ENCODE measurements around the gene ATXN7L2. TPM values are rescaled to one million over a fixed set of nuclear protein-coding genes. Genes with fewer than 3 reads are reported as not detected.

The ATXN7L2 gene
- polyA plus RNA-seq, 2 of the 4 experiments (the other 2 are of a cell fraction), result 0.97 to 2.2 TPM

GRCh38 chr1:109468903-109469302 lies 14.8 kb upstream of the ATXN7L2 start:
- no peak for ATAC-seq
- no peak for TF ChIP-seq ESRRA (IDR thresholded peaks at IDR 0.05; ENCODE audit: borderline replicate concordance, low read length)
- TF ChIP-seq RFX5 (IDR thresholded peaks at IDR 0.05), result no peak
- no peak for TF ChIP-seq ZSCAN20 (CRISPR knock-in tag; IDR thresholded peaks at IDR 0.05)
- TF ChIP-seq POLR2A (IDR thresholded peaks at IDR 0.05; ENCODE audit: low read length), result no peak
- no peak for TF ChIP-seq HOXA7 (CRISPR knock-in tag; IDR thresholded peaks at IDR 0.05)
- no peak for TF ChIP-seq RAD21 (conservative IDR thresholded peaks at IDR 0.05 in 1 of 2, IDR thresholded peaks at IDR 0.05 in 1 of 2)
- TF ChIP-seq TP53 (CRISPR knock-in tag; IDR thresholded peaks at IDR 0.05), result no peak
- TF ChIP-seq, protein P1, sequence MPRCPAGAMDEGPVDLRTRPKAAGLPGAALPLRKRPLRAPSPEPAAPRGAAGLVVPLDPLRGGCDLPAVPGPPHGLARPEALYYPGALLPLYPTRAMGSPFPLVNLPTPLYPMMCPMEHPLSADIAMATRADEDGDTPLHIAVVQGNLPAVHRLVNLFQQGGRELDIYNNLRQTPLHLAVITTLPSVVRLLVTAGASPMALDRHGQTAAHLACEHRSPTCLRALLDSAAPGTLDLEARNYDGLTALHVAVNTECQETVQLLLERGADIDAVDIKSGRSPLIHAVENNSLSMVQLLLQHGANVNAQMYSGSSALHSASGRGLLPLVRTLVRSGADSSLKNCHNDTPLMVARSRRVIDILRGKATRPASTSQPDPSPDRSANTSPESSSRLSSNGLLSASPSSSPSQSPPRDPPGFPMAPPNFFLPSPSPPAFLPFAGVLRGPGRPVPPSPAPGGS (IDR thresholded peaks at IDR 0.05), result no peak
- TF ChIP-seq PHF8 (IDR thresholded peaks at IDR 0.05; ENCODE audit: borderline replicate concordance, low read depth), result no peak
- TF ChIP-seq, protein P2, sequence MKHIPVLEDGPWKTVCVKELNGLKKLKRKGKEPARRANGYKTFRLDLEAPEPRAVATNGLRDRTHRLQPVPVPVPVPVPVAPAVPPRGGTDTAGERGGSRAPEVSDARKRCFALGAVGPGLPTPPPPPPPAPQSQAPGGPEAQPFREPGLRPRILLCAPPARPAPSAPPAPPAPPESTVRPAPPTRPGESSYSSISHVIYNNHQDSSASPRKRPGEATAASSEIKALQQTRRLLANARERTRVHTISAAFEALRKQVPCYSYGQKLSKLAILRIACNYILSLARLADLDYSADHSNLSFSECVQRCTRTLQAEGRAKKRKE (CRISPR knock-in tag; IDR thresholded peaks at IDR 0.05; ENCODE audit: low read depth), result no peak
- no peak for TF ChIP-seq CBX2 (IDR thresholded peaks at IDR 0.05; ENCODE audit: borderline replicate concordance, low read depth)
- TF ChIP-seq CTCF (IDR thresholded peaks at IDR 0.05), result no peak
- TF ChIP-seq CHD4 (IDR thresholded peaks at IDR 0.05; ENCODE audit: borderline replicate concordance), result no peak
- TF ChIP-seq, protein P3, sequence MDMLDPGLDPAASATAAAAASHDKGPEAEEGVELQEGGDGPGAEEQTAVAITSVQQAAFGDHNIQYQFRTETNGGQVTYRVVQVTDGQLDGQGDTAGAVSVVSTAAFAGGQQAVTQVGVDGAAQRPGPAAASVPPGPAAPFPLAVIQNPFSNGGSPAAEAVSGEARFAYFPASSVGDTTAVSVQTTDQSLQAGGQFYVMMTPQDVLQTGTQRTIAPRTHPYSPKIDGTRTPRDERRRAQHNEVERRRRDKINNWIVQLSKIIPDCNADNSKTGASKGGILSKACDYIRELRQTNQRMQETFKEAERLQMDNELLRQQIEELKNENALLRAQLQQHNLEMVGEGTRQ (IDR thresholded peaks at IDR 0.05), result no peak
- no peak for TF ChIP-seq HDAC2 (IDR thresholded peaks at IDR 0.05)
- no peak for TF ChIP-seq ELK1 (IDR thresholded peaks at IDR 0.05; ENCODE audit: low read depth, low read length)
- no peak for TF ChIP-seq CHD2 (IDR thresholded peaks at IDR 0.05; ENCODE audit: low read length, partially characterized antibody)
- TF ChIP-seq HMGXB4 (CRISPR knock-in tag; IDR thresholded peaks at IDR 0.05; ENCODE audit: borderline replicate concordance), result no peak
- CTCF ChIA-PET, result interaction anchor here (0.7 to 1.7 kb wide), 3 partner anchors 63 to 557 kb away, joined by 3 to 5 read pairs (median 4); no protein-coding TSS in a partner anchor
- Histone ChIP-seq H3K27ac (no peak overlapping the region), H3K4me3 (no peak overlapping the region), H3K4me1 (no peaks in the 10 kb centered on the region), H3K9me3 (no peaks in the 10 kb centered on the region), H3K4me2 (no peak overlapping the region)
- WGBS (ENCODE audit: missing lambda C conversion rate), result 14% methylated on average over 2 of the region's 2 CpGs
- POLR2A ChIA-PET, result interaction anchor here (0.6 to 1.2 kb wide), 2 partner anchors 15 to 378 kb away, joined by 3 to 6 read pairs; partner anchors contain the start of gene ATXN7L2
- no peak for DNase-seq (ENCODE audit: low read depth in 1 of 2, low spot score in 1 of 2)
- FAIRE-seq, result no peak

GRCh38 chr1:109470245-109470644 lies 13.5 kb upstream of the ATXN7L2 start:
- Histone ChIP-seq H3K27ac (no peak overlapping the region), H3K4me3 (no peak overlapping the region), H3K4me2 (no peak overlapping the region), H3K4me1 (no peaks in the 10 kb centered on the region), H3K9me3 (no peaks in the 10 kb centered on the region)
- FAIRE-seq (no peak), ATAC-seq (no peak), DNase-seq (ENCODE audit: low read depth in 1 of 2, low spot score in 1 of 2) (no peak)
- TF ChIP-seq NFE2L2 (conservative IDR thresholded peaks at IDR 0.05; ENCODE audit: low read length), result no peak
- no peak for TF ChIP-seq CBX2 (IDR thresholded peaks at IDR 0.05; ENCODE audit: borderline replicate concordance, low read depth)
- no peak for TF ChIP-seq MAZ (IDR thresholded peaks at IDR 0.05; ENCODE audit: borderline replicate concordance, low read depth, low read length)
- TF ChIP-seq ZSCAN20 (CRISPR knock-in tag; IDR thresholded peaks at IDR 0.05), result no peak
- TF ChIP-seq, protein P4, sequence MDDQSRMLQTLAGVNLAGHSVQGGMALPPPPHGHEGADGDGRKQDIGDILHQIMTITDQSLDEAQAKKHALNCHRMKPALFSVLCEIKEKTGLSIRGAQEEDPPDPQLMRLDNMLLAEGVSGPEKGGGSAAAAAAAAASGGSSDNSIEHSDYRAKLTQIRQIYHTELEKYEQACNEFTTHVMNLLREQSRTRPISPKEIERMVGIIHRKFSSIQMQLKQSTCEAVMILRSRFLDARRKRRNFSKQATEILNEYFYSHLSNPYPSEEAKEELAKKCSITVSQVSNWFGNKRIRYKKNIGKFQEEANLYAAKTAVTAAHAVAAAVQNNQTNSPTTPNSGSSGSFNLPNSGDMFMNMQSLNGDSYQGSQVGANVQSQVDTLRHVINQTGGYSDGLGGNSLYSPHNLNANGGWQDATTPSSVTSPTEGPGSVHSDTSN (IDR thresholded peaks at IDR 0.05), result no peak
- TF ChIP-seq JUN (IDR thresholded peaks at IDR 0.05), result no peak
- no peak for TF ChIP-seq FOXS1 (CRISPR knock-in tag; IDR thresholded peaks at IDR 0.05)
- ChIA-PET CTCF (interaction anchor here (0.6 to 1.7 kb wide), 2 partner anchors 62 to 256 kb away, joined by 3 to 4 read pairs; no protein-coding TSS in a partner anchor), POLR2A (no interaction called here)
- WGBS (ENCODE audit: missing lambda C conversion rate), result 39% methylated on average over 6 of the region's 6 CpGs

Data from A549 (cell line).